Activated T-helper 2 cell treated with anti-CD3 and anti-CD28 coated beads, Interferon-gamma antibody, Interleukin-2, Interleukin-4, amounts not matched to agents 10 μg/mL and 5 μg/mL and 100 μg/mL, durations not matched to agents 14 hours and 24 hours and 36 hours (primary cell): Measurements from ENCODE around the gene HOXD11. TPM values are rescaled to one million over a fixed set of nuclear protein-coding genes. Genes with fewer than 3 reads are reported as not detected.

Experiments
- DNase-seq: peaks from one replicate; pipeline ENCODE4 v3.0.0; 2021; ENCODE audit warnings: low spot score
- H3K27ac Mint-ChIP-seq: one replicate; pipeline ENCODE4 v1.8.0; 2021; ENCODE audit warnings: mixed read lengths
- H3K27me3 Mint-ChIP-seq: one replicate; pipeline ENCODE4 v1.8.0; 2021; ENCODE audit warnings: low read depth, mixed read lengths
- H3K36me3 Mint-ChIP-seq: one replicate; pipeline ENCODE4 v1.8.0; 2021; ENCODE audit warnings: low read depth, mixed read lengths
- H3K4me1 Mint-ChIP-seq: one replicate; pipeline ENCODE4 v1.8.0; 2021; ENCODE audit warnings: low read depth, mixed read lengths
- H3K4me3 Mint-ChIP-seq: one replicate; pipeline ENCODE4 v1.8.0; 2021; ENCODE audit warnings: low read depth, mild to moderate bottlenecking, moderate library complexity, mixed read lengths
- H3K9me3 Mint-ChIP-seq: one replicate; pipeline ENCODE4 v1.8.0; 2021; ENCODE audit warnings: mixed read lengths
- intact Hi-C: fragments of 100-400 bp; cut with micrococcal nuclease; formaldehyde crosslinking; loops from one replicate; pipeline ENCODE4 v1.15.1; 2023
- total RNA-seq: library from RNA; stranded (reverse); gene quantifications from 2 replicates; pipeline ENCODE4 v1.2.3, GENCODE V29; 2022

Gene HOXD11
- total RNA-seq, 1 donor from 2014 or later = not detected

DNA sequence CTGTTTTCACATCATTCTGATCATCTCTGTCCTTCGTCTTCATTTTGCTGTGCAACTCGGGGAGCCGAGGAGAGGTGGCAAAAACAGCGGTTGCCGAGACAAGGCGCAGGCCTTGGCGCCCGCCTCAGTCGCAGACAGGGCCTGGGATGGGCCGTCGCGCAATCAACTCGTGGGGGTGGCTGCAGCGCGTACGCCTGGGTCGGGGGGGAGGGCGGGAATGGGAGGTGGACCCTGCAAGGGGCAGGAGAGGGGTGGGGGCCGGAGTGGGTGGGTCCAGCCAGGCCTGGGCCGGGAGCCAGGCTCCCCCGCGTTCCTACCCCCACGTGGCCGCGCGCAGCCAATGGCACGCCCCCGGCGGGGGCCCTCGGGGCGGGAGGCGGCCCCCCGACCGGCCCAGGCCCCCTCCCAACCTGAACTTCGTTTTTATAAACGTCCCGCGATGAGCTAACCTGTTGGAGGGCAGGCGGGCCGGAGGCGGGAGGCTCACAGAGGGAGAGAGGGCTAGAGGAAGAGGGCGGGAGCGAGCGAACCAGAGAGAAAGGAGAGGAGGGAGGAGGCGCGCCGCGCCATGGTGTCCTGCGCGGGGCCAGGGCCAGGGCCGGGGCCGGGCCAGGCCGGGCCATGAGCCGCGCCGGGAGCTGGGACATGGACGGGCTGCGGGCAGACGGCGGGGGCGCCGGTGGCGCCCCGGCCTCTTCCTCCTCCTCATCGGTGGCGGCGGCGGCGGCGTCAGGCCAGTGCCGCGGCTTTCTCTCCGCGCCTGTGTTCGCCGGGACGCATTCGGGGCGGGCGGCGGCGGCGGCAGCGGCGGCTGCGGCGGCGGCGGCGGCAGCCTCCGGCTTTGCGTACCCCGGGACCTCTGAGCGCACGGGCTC is 14.6 kb upstream of the HOXD11 start, which contains the start of gene HOXD13:
Gene HOXD13 (plus strand): TSS at position 452 of the 875 bp plus-strand sequence. CDS start 170 bp downstream, at position 622.
- DNase-seq = no peak
- Mint-ChIP-seq H3K36me3 (no peaks in the 10 kb centered on the region), H3K4me1 (peaks cover 19% of the 10 kb centered on the region), H3K9me3 (no peaks in the 10 kb centered on the region), H3K4me3 (no peak within 1 kb of the TSS), H3K27me3 (peaks cover 89% of the 10 kb centered on the region), H3K27ac (no peak within 1 kb of the TSS)
- intact Hi-C loops = no loop called here

DNA sequence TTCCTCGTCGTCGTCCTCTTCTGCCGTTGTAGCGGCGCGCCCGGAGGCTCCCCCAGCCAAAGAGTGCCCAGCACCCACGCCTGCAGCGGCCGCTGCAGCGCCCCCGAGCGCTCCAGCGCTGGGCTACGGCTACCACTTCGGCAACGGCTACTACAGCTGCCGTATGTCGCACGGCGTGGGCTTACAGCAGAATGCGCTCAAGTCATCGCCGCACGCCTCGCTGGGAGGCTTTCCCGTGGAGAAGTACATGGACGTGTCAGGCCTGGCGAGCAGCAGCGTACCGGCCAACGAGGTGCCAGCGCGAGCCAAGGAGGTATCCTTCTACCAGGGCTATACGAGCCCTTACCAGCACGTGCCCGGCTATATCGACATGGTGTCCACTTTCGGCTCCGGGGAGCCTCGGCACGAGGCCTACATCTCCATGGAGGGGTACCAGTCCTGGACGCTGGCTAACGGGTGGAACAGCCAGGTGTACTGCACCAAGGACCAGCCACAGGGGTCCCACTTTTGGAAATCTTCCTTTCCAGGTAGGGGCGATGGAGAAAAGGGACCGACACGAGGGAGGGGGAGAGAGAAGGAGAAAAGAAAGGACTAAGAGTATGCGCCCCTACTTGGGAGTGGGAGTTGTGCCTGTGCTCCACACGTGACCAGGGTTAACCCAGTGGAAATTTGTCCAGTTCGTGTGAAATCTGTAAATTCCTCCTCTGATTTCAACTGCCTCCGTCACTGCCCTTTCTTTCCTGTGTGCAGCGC is 13.8 kb upstream of the HOXD11 start:
- intact Hi-C loops = no loop called here
- H3K36me3 Mint-ChIP-seq = no peaks in the 10 kb centered on the region
- H3K9me3 Mint-ChIP-seq = no peaks in the 10 kb centered on the region
- no peak overlapping the region for H3K4me3 Mint-ChIP-seq
- H3K4me1 Mint-ChIP-seq = peaks cover 20% of the 10 kb centered on the region
- H3K27me3 Mint-ChIP-seq = peaks cover 89% of the 10 kb centered on the region
- peak overlapping the region; percentile 1 for H3K27ac Mint-ChIP-seq
- no peak for DNase-seq

DNA sequence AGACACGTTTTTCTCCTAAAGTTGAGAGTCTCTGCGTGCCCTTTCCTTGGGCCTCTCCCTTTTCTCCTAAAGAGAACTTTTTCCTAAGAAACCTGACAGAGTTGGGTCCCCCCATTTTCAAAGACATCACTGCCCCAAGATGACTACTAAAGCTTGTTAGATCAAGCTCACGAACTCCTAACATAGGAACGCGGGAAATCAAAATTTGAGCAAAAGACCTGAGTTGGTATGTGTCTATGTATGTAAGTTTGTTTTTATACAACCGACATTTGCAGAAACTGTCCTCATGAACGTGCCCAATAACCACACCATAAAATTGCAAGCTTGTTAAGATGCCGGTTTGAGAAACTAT is 13.2 kb upstream of the HOXD11 start:
- no peaks in the 10 kb centered on the region for H3K36me3 Mint-ChIP-seq
- peak overlapping the region; percentile 1 for H3K27ac Mint-ChIP-seq
- DNase-seq = no peak
- intact Hi-C loops = no loop called here
- no peak overlapping the region for H3K4me3 Mint-ChIP-seq
- peaks cover 89% of the 10 kb centered on the region for H3K27me3 Mint-ChIP-seq
- peaks cover 19% of the 10 kb centered on the region for H3K4me1 Mint-ChIP-seq
- no peaks in the 10 kb centered on the region for H3K9me3 Mint-ChIP-seq

DNA sequence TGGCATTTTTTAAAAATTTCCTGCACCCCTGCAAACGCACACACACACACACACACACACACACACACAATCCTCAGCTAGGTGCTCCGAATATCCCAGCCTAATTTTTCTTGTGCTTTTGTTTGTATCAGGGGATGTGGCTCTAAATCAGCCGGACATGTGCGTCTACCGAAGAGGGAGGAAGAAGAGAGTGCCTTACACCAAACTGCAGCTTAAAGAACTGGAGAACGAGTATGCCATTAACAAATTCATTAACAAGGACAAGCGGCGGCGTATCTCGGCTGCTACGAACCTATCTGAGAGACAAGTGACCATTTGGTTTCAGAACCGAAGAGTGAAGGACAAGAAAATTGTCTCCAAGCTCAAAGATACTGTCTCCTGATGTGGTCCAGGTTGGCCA is 12.7 kb upstream of the HOXD11 start:
- Mint-ChIP-seq H3K27ac (no peak overlapping the region), H3K27me3 (peaks cover 89% of the 10 kb centered on the region), H3K4me1 (peaks cover 19% of the 10 kb centered on the region), H3K36me3 (no peaks in the 10 kb centered on the region), H3K4me3 (no peak overlapping the region), H3K9me3 (no peaks in the 10 kb centered on the region)
- DNase-seq = no peak
- intact Hi-C loops = no loop called here

DNA sequence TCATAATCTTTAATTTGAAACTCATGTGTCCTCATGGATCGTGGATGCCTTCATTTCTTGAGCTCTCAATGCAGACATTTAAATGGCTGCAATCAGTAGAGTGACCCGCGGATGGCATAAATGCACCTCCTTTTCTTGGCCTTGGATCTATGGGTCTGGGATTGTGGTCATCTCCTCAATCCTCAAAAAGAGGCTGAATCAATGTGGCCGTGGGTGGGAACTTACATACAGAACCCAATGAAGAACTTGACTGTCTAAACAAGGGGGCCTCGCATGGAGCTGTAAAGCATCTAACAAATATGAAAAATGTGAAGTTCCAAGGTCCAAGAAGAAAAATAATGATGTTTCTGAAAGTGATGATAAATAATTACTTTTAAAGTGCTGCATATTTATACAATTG is 11.7 kb upstream of the HOXD11 start:
- intact Hi-C loops = loop anchor here (5.0 kb wide), 1 partner anchor 37 kb away; no protein-coding TSS in a partner anchor
- no peaks in the 10 kb centered on the region for H3K36me3 Mint-ChIP-seq
- no peak overlapping the region for H3K27ac Mint-ChIP-seq
- DNase-seq = no peak
- peaks cover 19% of the 10 kb centered on the region for H3K4me1 Mint-ChIP-seq
- H3K27me3 Mint-ChIP-seq = peaks cover 86% of the 10 kb centered on the region
- no peaks in the 10 kb centered on the region for H3K9me3 Mint-ChIP-seq
- H3K4me3 Mint-ChIP-seq = no peak overlapping the region

DNA sequence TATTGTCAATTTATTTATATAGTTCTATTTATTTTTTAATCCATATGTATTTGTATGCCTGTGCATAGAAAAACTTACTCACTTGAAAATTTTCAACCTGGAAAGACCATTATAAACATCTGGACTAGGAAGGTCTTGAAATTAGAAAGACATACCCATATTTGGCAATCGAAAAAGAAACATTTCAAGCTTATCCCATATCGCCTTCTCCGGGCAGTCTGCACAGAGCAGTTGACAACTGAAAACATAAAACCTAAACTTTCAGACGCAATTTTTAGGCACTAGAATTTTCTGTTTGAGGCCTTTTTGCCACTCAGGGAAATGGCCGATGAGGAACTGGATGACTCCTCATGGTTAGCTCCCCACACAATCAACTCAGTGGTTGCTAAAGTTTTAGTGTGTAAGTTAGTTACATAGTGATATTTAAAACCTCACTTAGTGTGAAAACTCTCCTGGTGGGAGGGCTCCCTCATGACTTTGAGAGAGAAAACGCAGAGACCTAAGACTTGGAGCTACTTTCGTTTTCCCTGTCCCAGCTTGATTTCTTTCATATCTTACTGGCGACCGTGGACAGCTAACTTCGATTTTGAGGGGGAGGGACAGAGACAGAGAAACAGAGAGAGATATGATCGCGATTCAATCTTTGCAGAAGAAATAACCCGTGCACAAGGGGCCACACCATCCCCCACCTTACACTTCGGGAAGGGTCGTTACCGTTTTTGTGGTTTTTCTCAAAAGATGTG is 10.7 kb upstream of the HOXD11 start:
- Mint-ChIP-seq H3K4me1 (peaks cover 19% of the 10 kb centered on the region), H3K4me3 (peak overlapping the region; percentile 54), H3K27ac (no peak overlapping the region), H3K36me3 (no peaks in the 10 kb centered on the region), H3K27me3 (peaks cover 86% of the 10 kb centered on the region), H3K9me3 (no peaks in the 10 kb centered on the region)
- intact Hi-C loops = loop anchor here (2.0 to 5.0 kb wide), 4 partner anchors 14 to 730 kb away; partner anchors contain the start of gene EVX2
- DNase-seq = no peak

DNA sequence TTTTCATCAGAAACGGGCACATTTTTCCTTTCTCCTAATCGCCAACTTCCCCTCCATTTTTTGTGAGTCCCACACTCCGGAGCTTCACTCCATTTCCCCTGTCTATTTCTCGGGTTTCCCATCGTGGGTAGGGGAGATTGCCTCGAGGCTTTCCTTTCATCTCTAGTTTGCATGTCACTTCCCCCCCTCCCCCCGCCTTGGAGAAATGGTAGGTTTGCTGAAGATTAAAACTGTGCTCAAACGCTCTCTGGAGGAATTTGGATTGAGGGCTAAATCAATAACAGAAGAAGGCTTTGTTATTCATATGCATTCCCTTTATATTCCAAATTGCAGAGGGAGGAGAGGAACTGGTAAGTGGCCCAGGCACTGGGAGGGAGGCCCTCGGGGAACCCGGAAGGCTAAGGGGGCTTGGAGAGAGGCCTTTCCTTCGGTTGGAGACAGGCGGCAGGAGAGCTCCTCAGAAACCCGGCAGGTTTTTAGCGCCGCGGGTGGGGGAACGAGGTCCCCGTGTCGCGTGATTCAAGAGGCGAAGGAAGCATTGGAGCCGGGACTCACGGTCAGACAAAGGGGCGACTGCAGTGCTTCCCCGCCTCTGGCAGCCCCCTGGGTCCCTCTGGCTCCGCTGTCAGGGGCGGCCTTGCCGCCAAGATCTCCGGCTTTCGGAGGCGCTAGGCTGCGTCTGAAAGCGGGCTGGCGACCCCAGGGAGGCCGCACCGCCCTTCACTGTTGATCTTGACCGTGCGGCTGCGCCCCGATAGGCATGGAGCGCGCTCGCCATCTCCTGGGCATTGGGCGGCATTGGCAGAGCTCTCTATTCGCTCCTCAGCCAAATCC is 9.9 kb upstream of the HOXD11 start:
- Mint-ChIP-seq H3K27me3 (peaks cover 86% of the 10 kb centered on the region), H3K9me3 (no peaks in the 10 kb centered on the region), H3K27ac (no peak overlapping the region), H3K4me3 (peak overlapping the region; percentile 45), H3K4me1 (peaks cover 15% of the 10 kb centered on the region), H3K36me3 (no peaks in the 10 kb centered on the region)
- intact Hi-C loops = loop anchor here (1.0 to 5.0 kb wide), 5 partner anchors 14 to 730 kb away; partner anchors contain the start of gene EVX2
- DNase-seq = no peak

DNA sequence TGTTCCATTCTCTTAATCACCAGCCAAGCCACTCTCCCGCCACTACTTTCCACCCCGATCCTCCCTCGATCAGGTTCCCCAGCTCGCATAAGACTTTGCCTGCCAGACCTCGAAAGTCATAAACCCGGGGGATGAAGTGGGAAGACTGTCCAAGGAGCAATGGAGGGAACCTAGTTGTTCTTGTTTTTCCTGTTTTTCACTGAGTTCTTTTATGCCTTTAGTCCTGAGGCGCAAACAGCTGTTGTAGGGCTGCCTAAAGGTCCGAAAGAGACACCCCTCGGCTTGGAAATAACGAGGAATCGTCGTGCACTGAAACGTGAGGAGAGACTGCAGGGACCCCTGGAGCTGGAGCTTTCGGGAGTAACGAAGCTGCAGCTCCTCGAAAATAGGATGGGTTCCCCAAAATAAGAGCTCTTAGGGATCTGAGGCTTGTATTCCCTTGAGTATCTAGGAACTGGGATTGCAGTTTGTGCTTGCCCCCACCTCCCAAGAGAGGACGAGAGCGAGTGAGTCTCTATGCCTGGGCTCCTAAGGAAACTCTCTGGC is 9.2 kb upstream of the HOXD11 start:
- intact Hi-C loops = loop anchor here (1.0 to 5.0 kb wide), 5 partner anchors 13 to 731 kb away; partner anchors contain the start of gene EVX2
- Mint-ChIP-seq H3K27me3 (peaks cover 92% of the 10 kb centered on the region), H3K4me1 (peaks cover 15% of the 10 kb centered on the region), H3K36me3 (no peaks in the 10 kb centered on the region), H3K9me3 (no peaks in the 10 kb centered on the region), H3K4me3 (no peak overlapping the region), H3K27ac (no peak overlapping the region)
- no peak for DNase-seq

DNA sequence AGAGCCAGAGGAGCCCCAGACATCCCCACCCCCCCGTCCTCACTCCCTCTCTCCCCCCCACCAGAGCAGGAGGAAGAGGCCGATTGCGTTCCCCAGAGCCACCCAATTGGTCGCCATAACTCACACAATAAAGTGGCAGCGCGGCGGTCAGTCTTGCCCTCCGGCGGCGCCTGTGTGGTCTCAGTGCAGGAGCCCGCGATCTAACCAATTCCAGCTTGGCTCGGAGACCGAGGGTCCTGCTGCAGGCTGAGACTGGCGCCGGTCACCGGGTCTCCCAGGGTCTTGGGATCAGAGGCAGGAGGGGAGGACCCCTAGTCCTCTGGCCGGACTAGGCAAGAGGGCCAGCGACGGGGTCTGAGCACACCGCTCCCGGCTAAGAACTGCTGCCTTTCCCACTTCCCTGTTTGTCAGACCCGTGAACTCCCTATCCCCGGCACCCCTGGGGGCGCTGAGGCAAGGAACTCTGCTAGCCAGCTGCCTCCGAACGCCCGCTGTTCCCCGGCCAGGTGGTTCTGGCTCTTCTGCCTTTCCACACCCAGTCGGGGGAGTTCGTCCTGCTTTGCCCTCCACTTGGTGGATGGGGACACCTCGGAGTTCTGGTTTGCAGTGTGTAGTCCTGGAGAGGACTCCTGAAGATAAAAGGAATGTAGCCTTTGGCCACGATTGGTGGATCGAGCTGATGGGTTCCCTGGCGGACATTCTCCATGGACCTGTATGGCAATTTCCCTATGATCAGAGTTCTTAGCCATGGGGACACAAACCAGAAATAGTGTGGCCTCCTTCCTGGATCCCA is 8.5 kb upstream of the HOXD11 start:
- no peak overlapping the region for H3K27ac Mint-ChIP-seq
- DNase-seq = no peak
- H3K4me3 Mint-ChIP-seq = no peak overlapping the region
- H3K27me3 Mint-ChIP-seq = peaks cover 93% of the 10 kb centered on the region
- no peaks in the 10 kb centered on the region for H3K36me3 Mint-ChIP-seq
- peaks cover 15% of the 10 kb centered on the region for H3K4me1 Mint-ChIP-seq
- no peaks in the 10 kb centered on the region for H3K9me3 Mint-ChIP-seq
- intact Hi-C loops = loop anchor here (5.0 kb wide), 1 partner anchor 34 kb away; no protein-coding TSS in a partner anchor

DNA sequence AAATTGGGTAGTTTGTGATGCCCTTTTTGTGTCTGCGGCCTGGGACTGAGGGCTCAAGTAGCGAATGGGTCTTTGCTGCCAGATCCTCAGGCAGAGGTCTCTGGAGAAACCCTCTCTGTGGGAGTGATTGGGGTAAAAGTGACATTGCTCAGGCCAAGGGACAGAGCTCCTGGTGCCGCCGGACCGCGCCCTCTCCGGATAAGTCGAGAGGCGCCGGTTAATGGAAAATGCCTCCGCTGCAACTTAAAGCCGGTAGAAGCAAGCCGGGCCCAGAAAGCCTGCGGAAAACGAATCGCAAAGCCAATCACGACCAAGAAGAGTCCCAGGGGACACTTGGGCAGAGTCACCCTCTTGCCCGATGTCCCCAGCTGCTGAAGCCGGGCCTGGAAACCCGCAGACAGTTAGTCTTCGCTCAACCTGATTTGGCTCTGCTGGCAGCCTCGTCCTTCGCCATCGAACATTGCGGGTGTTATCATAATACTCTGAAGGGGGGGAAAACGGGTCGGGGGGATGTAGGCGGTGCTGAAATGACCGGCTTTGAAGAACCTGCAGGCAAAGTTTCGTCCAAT is 7.8 kb upstream of the HOXD11 start:
- no peak overlapping the region for H3K27ac Mint-ChIP-seq
- H3K36me3 Mint-ChIP-seq = no peaks in the 10 kb centered on the region
- intact Hi-C loops = loop anchor here (5.0 kb wide), 1 partner anchor 33 kb away; no protein-coding TSS in a partner anchor
- H3K4me1 Mint-ChIP-seq = peaks cover 13% of the 10 kb centered on the region
- H3K4me3 Mint-ChIP-seq = no peak overlapping the region
- no peak for DNase-seq
- no peaks in the 10 kb centered on the region for H3K9me3 Mint-ChIP-seq
- peaks cover 92% of the 10 kb centered on the region for H3K27me3 Mint-ChIP-seq
